Uterus (tissue), 4 donors: ENCODE measurements around the gene RPS25. TPM values are rescaled to one million over a fixed set of nuclear protein-coding genes. Genes with fewer than 3 reads are reported as not detected.

Experiments
- DNase-seq, 2 donors: peaks; one replicate each; pipeline ENCODE4 v3.0.0-alpha.2; 2019 to 2020
- H3K27ac ChIP-seq, 2 donors: fragments of 200-600 bp; sonication (generic); 1 replicate in 1 of 2; 2 replicates in 1 of 2; pipeline ENCODE4 v1.5.1; 2016 to 2018
- H3K27me3 ChIP-seq, 2 donors: fragments of 200-600 bp; sonication (generic); one replicate each; pipeline ENCODE4 v1.5.1; 2018 to 2019; ENCODE audit warnings: control low read depth in 1 of 2
- H3K36me3 ChIP-seq, 2 donors: fragments of 200-600 bp; sonication (generic); one replicate each; pipeline ENCODE4 v1.5.1; 2019; ENCODE audit warnings: control low read depth in 1 of 2
- H3K4me1 ChIP-seq, 2 donors: fragments of 200-600 bp; sonication (generic); one replicate each; pipeline ENCODE4 v1.5.1; 2018 to 2019; ENCODE audit warnings: control low read depth in 1 of 2
- H3K4me3 ChIP-seq, 2 donors: fragments of 200-600 bp; sonication (generic); 1 replicate in 1 of 2; 2 replicates in 1 of 2; pipeline ENCODE4 v1.5.1; 2018 to 2019; ENCODE audit warnings: mild to moderate bottlenecking in 1 of 2
- H3K9me3 ChIP-seq, 2 donors: fragments of 200-600 bp; sonication (generic); one replicate each; pipeline ENCODE4 v1.5.1; 2019; ENCODE audit warnings: control low read depth in 1 of 2
- POLR2A ChIP-seq, 2 donors: fragments of 450-650 bp; IDR thresholded peaks; one replicate each; pipeline ENCODE4 v1.6.1; 2016; ENCODE audit warnings: antibody characterized with exemption in 2 of 2, mild to moderate bottlenecking in 1 of 2, moderate library complexity in 1 of 2
- intact Hi-C: fragments of 100-400 bp; cut with DNase I; formaldehyde crosslinking; loops from one replicate; pipeline ENCODE4 v1.15.1; 2023; ENCODE audit warnings: low total_unique reads
- total RNA-seq, 4 donors: library from RNA; depleted of rRNA in 3 of 4; stranded (reverse); fragments of >200 nt in 3 of 4; gene quantifications; one replicate each; pipeline versions ENCODE4 v1.1.0 to v1.2.4, GENCODE V29; 2014 to 2023
- TF ChIP-seq, protein P1 (sequence below), 4 experiments: fragments of 200-600 bp in 2 of 4; fragments of 450-650 bp in 2 of 4; sonication (generic) in 2 of 4; IDR thresholded peaks; one replicate each; pipeline ENCODE4 v1.5.1; 2016 to 2019; ENCODE audit warnings: antibody characterized with exemption in 4 of 4, mild to moderate bottlenecking in 2 of 4, moderate library complexity in 1 of 4
- donor health status: DM: yes; HTN: yes; CAD: no.

Gene RPS25
- total RNA-seq, 4 donors from 2014 or later = 1,075 to 3,325 (median 1,649) TPM

DNA sequence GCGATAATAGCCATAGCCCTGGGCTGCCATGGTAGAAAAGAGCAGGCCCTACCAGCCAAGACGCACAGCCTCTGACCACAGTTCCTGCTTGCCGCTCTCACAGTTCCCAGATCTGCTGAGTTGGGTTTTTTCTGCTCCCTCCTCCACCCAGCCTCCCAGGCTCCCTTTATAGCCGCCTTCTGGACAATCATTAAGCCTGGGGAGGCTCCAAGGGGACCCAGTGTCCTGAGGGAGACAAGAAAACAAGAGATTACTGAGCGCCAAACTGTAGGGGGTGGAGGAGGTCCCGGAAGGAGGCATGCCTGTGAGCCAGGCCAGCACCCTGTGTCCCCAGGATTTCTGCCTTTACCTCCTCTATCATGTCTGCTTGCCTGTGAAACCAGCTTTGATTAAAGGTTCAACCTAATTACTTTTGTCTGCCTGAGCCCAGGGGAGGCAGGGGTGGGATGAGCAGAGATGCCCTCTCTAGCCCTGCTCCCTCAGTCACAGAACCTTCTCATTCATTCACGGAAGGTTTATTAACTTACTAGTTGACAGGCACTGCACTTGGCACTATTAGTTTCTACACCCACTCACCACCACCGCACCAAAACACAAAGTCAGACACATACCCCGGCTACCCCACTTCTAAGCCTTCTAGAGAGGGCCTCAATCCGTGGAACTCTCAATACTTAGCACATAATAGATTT, 11.3 kb upstream of the RPS25 start:
- Histone ChIP-seq H3K9me3 (no peaks in the 10 kb centered on the region), H3K27me3 (no peaks in the 10 kb centered on the region), H3K36me3 (no peaks in the 10 kb centered on the region), H3K27ac (peak overlapping the region; percentile 67 to 82), H3K4me3 (peak overlapping the region; percentile 56 to 59), H3K4me1 (no peaks in the 10 kb centered on the region)
- no peak for TF ChIP-seq POLR2A (IDR thresholded peaks at IDR 0.05)
- TF ChIP-seq, protein P1, sequence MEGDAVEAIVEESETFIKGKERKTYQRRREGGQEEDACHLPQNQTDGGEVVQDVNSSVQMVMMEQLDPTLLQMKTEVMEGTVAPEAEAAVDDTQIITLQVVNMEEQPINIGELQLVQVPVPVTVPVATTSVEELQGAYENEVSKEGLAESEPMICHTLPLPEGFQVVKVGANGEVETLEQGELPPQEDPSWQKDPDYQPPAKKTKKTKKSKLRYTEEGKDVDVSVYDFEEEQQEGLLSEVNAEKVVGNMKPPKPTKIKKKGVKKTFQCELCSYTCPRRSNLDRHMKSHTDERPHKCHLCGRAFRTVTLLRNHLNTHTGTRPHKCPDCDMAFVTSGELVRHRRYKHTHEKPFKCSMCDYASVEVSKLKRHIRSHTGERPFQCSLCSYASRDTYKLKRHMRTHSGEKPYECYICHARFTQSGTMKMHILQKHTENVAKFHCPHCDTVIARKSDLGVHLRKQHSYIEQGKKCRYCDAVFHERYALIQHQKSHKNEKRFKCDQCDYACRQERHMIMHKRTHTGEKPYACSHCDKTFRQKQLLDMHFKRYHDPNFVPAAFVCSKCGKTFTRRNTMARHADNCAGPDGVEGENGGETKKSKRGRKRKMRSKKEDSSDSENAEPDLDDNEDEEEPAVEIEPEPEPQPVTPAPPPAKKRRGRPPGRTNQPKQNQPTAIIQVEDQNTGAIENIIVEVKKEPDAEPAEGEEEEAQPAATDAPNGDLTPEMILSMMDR (IDR thresholded peaks at IDR 0.05) = no peak
- no peak for DNase-seq
- intact Hi-C loops = no loop called here

DNA sequence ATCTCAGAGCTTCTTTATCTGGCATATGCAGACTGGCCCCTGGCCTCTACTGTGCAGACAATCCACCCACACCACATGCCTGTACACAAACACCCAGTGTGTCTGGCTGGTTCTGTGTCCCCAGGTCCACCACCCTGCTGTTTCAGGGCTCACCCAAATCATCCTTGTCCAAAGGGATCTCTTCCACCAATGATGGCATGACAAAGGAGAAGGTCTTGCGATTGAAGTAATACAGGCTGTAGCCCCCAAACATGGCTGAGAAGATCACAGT, 10.9 kb upstream of the RPS25 start:
- H3K36me3 ChIP-seq = no peaks in the 10 kb centered on the region
- intact Hi-C loops = no loop called here
- no peaks in the 10 kb centered on the region for H3K9me3 ChIP-seq
- H3K4me3 ChIP-seq = no peak overlapping the region
- TF ChIP-seq POLR2A (IDR thresholded peaks at IDR 0.05) = no peak
- TF ChIP-seq, protein P1 (IDR thresholded peaks at IDR 0.05) = no peak
- H3K27me3 ChIP-seq = no peaks in the 10 kb centered on the region
- no peak for DNase-seq
- no peaks in the 10 kb centered on the region for H3K4me1 ChIP-seq
- peak overlapping the region in 1 of 2 donors; percentile 82 for H3K27ac ChIP-seq

DNA sequence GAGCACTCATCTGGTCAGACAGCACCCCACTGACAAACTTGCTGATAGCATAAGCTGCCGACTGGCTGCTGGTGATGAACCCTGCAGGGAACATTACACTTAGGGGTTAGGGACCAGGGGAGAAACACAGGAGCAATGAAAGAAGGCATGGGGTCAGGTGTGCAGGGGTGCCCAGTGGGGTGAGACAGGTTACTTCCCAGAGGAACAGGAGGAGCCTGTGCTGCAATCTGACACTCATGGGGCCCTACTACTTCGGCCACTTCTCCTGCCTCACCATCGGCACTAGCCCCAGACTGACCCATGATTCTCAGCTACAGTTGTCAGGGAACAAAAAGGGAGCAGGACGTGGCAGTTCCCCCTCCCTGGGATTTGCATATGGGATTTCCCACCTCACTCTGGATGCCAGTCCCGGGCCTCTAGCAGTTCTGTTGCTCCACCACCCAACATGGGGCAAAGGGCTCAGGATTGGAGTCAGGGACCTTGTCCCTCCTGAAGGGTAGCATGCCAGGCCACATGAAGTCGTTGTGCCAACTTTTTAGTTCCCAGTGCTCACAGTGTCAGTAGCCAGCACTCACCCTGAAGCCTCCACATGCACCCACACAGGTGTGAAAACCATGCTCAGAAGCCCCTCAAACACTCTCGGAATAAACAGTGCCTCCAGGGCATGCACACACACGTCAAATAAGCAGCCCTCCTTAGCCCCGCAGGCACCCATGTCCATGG, 10.4 kb upstream of the RPS25 start:
- Histone ChIP-seq H3K9me3 (no peaks in the 10 kb centered on the region), H3K27ac (peak overlapping the region in 1 of 2 donors; percentile 82), H3K4me1 (no peaks in the 10 kb centered on the region), H3K4me3 (no peak overlapping the region), H3K27me3 (no peaks in the 10 kb centered on the region), H3K36me3 (no peaks in the 10 kb centered on the region)
- intact Hi-C loops = no loop called here
- no peak for TF ChIP-seq POLR2A (IDR thresholded peaks at IDR 0.05)
- no peak for DNase-seq

DNA sequence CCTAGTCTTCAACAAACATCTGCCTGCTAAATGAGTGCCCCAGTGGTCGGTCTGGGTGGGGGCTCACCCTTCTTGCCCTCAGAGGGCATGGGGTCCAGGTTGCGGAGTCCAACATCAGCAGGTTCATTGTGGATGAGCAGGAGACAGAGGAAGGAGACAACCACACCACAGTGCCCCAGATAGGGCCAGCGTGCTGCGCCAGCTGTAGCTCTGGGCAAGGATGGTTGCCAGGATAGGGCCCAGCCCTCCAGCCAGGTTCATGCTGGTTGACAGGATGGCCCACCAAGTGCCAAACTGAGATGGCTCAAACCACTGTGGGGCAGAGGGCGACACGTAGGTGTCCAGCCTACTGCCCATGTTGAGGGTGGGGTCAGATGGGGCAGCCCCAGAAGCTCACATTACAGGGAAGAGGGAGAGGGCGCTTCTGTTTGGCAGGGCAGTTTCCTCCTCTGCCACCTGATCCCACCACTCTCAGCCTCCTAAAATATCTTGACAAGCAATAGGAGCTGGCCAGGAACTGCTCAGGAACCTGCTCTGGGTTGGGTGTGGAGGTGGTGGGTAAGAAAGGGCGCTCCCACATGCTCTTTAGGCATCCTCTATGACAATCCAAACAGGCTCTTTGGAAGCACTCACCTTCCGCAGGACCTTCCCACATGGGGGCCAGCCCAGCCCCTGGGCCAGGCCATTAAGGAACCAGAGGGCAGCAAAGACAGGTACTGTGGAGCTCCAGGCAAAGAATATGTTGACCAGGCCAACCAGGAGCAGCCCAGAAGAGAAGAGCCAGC, 9.6 kb upstream of the RPS25 start:
- no peak for DNase-seq
- Histone ChIP-seq H3K4me3 (no peak overlapping the region), H3K27ac (no peak overlapping the region), H3K27me3 (no peaks in the 10 kb centered on the region), H3K9me3 (no peaks in the 10 kb centered on the region), H3K4me1 (no peaks in the 10 kb centered on the region), H3K36me3 (no peaks in the 10 kb centered on the region)
- intact Hi-C loops = no loop called here
- TF ChIP-seq, protein P1 (IDR thresholded peaks at IDR 0.05) = no peak
- no peak for TF ChIP-seq POLR2A (IDR thresholded peaks at IDR 0.05)

DNA sequence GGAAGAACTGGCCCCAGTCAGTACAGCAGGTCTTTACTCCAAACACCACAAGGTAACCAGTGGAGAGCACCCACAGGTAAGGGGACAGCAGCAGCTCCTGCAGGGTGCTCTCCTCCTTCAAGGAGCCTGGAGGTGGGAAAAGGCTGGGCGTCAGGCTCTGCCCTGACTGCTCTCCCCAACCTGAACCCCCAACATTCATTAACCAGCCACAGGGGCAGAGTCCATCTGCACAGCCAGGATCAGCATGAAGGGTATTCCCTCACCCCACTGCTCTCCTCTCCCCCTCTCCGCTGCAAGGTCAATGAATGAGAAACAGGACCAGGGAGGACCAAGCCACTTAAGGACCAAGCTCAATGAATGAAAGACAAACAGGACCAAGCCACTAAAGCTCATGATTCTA, 8.8 kb upstream of the RPS25 start:
- Histone ChIP-seq H3K27me3 (no peaks in the 10 kb centered on the region), H3K36me3 (no peaks in the 10 kb centered on the region), H3K27ac (no peak overlapping the region), H3K9me3 (no peaks in the 10 kb centered on the region), H3K4me1 (no peaks in the 10 kb centered on the region), H3K4me3 (no peak overlapping the region)
- intact Hi-C loops = no loop called here
- TF ChIP-seq POLR2A (IDR thresholded peaks at IDR 0.05) = no peak
- TF ChIP-seq, protein P1 (IDR thresholded peaks at IDR 0.05) = no peak
- no peak for DNase-seq
